Endothelial cell (in vitro differentiated cells): ENCODE measurements around the gene RAPGEF2. TPM values are rescaled to one million over a fixed set of nuclear protein-coding genes. Genes with fewer than 3 reads are reported as not detected.
"Not testable (repeated sequence)": the region's sequence is repeated elsewhere in the genome, so short reads cannot be mapped to it uniquely, and the experiment has no call there.

Experiments
- DNase-seq: peaks from one replicate; pipeline ENCODE4 v3.0.0; 2021; ENCODE audit warnings: low spot score
- H3K27ac Mint-ChIP-seq: one replicate; pipeline ENCODE4 v1.8.0; 2021; ENCODE audit warnings: mixed read lengths, inconsistent platforms; ENCODE audit not compliant: unreplicated experiment
- H3K27me3 Mint-ChIP-seq: one replicate; pipeline ENCODE4 v1.8.0; 2021; ENCODE audit warnings: mild to moderate bottlenecking, moderate library complexity, mixed read lengths, inconsistent platforms; ENCODE audit not compliant: unreplicated experiment
- H3K36me3 Mint-ChIP-seq: one replicate; pipeline ENCODE4 v1.8.0; 2021; ENCODE audit warnings: mild to moderate bottlenecking, low read depth, mixed read lengths, inconsistent platforms; ENCODE audit not compliant: unreplicated experiment
- H3K4me1 Mint-ChIP-seq: one replicate; pipeline ENCODE4 v1.8.0; 2021; ENCODE audit warnings: mild to moderate bottlenecking, mixed read lengths, inconsistent platforms; ENCODE audit not compliant: unreplicated experiment
- H3K4me3 Mint-ChIP-seq: one replicate; pipeline ENCODE4 v1.8.0; 2021; ENCODE audit warnings: mild to moderate bottlenecking, mixed read lengths, inconsistent platforms; ENCODE audit not compliant: unreplicated experiment
- H3K9me3 Mint-ChIP-seq: one replicate; pipeline ENCODE4 v1.8.0; 2021; ENCODE audit warnings: mixed read lengths, inconsistent platforms; ENCODE audit not compliant: unreplicated experiment
- total RNA-seq: library from RNA; stranded (reverse); fragmentation: NEBNext Ultra II Directional; extraction: Animal tissue kit (Norgen Biotek cat#: 25700); gene quantifications from one replicate; pipeline ENCODE4 v1.2.1, GENCODE V29; 2021; ENCODE audit not compliant: unreplicated experiment
- TF ChIP-seq, protein P1 (sequence below): fragments of 200-600 bp; sonication (generic); IDR thresholded peaks from one replicate; pipeline ENCODE4 v1.5.0; 2021; ENCODE audit warnings: antibody characterized with exemption; ENCODE audit not compliant: unreplicated experiment

Gene RAPGEF2
- total RNA-seq, 1 donor from 2014 or later: 108 TPM

GRCh38 chr4:159069922-159070321 lies 33.0 kb upstream of the RAPGEF2 start:
- TF ChIP-seq, protein P1, sequence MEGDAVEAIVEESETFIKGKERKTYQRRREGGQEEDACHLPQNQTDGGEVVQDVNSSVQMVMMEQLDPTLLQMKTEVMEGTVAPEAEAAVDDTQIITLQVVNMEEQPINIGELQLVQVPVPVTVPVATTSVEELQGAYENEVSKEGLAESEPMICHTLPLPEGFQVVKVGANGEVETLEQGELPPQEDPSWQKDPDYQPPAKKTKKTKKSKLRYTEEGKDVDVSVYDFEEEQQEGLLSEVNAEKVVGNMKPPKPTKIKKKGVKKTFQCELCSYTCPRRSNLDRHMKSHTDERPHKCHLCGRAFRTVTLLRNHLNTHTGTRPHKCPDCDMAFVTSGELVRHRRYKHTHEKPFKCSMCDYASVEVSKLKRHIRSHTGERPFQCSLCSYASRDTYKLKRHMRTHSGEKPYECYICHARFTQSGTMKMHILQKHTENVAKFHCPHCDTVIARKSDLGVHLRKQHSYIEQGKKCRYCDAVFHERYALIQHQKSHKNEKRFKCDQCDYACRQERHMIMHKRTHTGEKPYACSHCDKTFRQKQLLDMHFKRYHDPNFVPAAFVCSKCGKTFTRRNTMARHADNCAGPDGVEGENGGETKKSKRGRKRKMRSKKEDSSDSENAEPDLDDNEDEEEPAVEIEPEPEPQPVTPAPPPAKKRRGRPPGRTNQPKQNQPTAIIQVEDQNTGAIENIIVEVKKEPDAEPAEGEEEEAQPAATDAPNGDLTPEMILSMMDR: no peak
- no peaks in the 10 kb centered on the region for H3K9me3 Mint-ChIP-seq
- H3K27ac Mint-ChIP-seq: no peak overlapping the region
- no peaks in the 10 kb centered on the region for H3K27me3 Mint-ChIP-seq
- no peak overlapping the region for H3K4me3 Mint-ChIP-seq
- peaks cover 13% of the 10 kb centered on the region for H3K4me1 Mint-ChIP-seq
- DNase-seq: no peak
- no peaks in the 10 kb centered on the region for H3K36me3 Mint-ChIP-seq

DNA sequence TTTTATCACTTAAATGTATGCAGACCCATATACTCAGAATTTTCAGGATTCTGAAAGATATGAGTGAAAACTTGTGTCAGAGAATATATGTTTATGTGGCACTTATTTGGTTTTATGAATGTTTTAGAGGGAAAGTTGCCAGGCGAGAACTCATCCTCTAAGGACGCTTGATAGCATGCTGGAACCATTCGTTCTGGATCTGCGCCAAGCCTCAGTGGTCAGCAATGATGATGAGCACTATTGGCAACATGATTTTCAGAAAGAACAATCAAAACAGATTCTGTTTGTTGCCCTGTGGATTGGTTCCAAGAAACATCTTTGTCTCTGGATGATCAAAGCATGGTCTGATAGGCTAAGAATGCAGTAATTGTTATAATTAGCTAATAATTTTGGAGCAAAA lies 32.1 kb upstream of the RAPGEF2 start:
- no peaks in the 10 kb centered on the region for H3K9me3 Mint-ChIP-seq
- TF ChIP-seq, protein P1: no peak

DNA sequence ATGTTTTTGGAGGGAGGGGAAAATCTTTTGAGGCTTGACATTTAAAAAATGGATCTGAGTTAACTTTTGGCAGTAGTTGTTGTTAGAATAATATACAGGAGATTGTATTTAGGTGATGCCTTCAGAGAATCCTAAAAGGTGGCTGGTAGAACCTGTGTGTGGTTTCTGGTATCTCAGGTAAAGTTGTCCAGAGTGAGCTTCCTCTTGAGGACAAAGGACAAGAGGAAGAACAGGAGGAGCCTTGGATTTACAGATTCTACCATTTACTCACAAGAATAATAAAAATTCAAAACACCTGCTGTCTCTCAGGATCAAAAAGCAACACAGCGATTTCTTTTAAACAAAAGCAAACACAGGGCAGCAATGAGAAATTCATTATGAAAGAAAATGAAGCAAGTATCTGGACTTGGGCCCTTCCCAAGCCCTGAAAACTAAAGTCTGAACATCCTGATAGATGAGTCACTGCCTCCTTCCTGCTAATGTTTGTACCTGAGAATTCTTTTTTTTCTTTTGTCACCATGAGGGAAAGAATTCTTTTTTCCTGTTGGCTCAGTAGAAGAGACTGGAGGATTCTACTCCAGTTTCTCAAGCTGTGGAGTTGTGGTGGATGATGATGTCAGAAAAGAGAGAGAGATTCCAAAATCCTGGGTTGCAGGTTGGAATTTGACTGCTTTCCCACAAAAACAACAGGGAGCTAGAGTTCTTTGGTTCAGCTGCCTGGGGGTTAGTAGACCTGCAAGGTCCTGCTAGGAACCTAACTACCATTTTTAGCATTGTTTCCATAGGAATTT lies 31.5 kb upstream of the RAPGEF2 start:
- peak overlapping the region; percentile 94 for H3K27ac Mint-ChIP-seq
- DNase-seq: no peak
- H3K27me3 Mint-ChIP-seq: no peaks in the 10 kb centered on the region
- H3K4me3 Mint-ChIP-seq: no peak overlapping the region
- H3K4me1 Mint-ChIP-seq: peaks cover 13% of the 10 kb centered on the region
- TF ChIP-seq, protein P1: no peak
- no peaks in the 10 kb centered on the region for H3K36me3 Mint-ChIP-seq
- no peaks in the 10 kb centered on the region for H3K9me3 Mint-ChIP-seq

More for the DNA sequence above, 32.1 kb upstream of the RAPGEF2 start:
- peak overlapping the region; percentile 94 for H3K27ac Mint-ChIP-seq
- no peak overlapping the region for H3K4me3 Mint-ChIP-seq
- no peaks in the 10 kb centered on the region for H3K36me3 Mint-ChIP-seq
- H3K27me3 Mint-ChIP-seq: no peaks in the 10 kb centered on the region
- peaks cover 13% of the 10 kb centered on the region for H3K4me1 Mint-ChIP-seq
- no peak for DNase-seq

DNA sequence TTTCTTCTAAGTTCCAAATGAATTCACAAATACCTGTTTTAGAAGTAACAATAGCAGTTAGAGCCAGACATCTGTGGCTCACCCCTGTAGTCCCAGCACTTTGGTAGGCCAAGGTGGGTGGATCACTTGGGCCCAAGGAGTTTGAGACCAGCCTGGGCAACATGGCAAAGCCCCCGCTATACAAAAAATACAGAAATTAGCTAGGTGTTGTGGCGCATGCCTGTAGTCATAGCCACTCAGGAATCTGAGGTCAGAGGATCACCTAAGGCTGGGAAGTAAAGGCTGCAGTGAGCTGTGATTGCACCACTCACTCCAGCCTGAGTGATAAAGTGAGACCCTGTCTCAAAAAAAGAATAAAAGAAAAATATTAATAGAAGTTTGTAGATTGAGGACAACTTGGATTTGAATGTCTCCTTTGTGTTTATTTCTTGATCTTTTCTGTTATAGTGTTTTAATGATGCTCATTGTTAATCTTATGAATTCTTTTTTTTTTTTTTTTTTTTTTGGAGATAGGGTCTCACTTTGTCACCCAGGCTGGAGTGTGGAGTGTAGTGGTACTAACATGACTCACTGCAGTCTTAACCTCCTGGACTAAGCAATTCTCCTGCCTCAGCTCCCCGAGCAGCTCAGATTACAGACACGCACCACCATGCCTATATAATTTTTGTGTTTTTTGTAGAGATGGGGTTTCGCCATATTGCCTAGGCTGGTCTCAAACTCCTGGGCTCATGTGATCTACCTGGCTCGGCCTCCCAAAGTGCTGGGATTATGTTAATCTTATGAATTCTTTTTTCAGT lies 30.7 kb upstream of the RAPGEF2 start:
- TF ChIP-seq, protein P1: no peak
- no peak for DNase-seq
- Mint-ChIP-seq H3K27ac (no peak overlapping the region), H3K36me3 (no peaks in the 10 kb centered on the region), H3K4me1 (peaks cover 13% of the 10 kb centered on the region), H3K9me3 (no peaks in the 10 kb centered on the region), H3K27me3 (no peaks in the 10 kb centered on the region), H3K4me3 (no peak overlapping the region)

- DNase-seq: no peak
- Mint-ChIP-seq H3K9me3 (no peaks in the 10 kb centered on the region), H3K36me3 (no peaks in the 10 kb centered on the region), H3K27ac (no peak overlapping the region), H3K27me3 (no peaks in the 10 kb centered on the region), H3K4me3 (no peak overlapping the region), H3K4me1 (peaks cover 13% of the 10 kb centered on the region)
- TF ChIP-seq, protein P1: no peak
Observed at GRCh38 chr4:159075531-159075932, 27.3 kb upstream of the RAPGEF2 start.

DNA sequence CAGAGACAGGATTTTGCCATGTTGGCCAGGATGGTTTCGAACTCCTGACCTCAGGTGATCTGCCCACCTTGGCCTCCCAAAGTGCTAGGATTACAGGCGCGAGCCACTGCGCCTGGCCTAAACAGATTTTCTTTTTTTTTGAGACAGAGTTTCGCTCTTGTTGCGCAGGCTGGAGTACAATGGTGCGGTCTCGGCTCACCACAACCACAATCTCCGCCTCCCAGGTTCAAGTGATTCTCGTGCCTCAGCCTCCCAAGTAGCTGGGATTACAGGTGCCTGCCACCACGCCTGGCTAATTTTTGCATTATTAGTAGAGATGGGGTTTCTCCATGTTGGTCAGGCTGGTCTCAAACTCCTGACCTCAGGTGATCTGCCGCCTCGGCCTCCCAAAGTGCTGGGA lies 25.9 kb upstream of the RAPGEF2 start:
- not testable (repeated sequence) for H3K36me3 Mint-ChIP-seq, H3K4me3 Mint-ChIP-seq, DNase-seq, H3K4me1 Mint-ChIP-seq, H3K27me3 Mint-ChIP-seq, H3K9me3 Mint-ChIP-seq, H3K27ac Mint-ChIP-seq
